ENCODE measurements around the gene ARAP2. TPM values are rescaled to one million over a fixed set of nuclear protein-coding genes. Genes with fewer than 3 reads are reported as not detected.

The ARAP2 gene
- total and polyA plus RNA-seq, 10 donors: 6.8 to 161 (median 69.6) TPM

DNA sequence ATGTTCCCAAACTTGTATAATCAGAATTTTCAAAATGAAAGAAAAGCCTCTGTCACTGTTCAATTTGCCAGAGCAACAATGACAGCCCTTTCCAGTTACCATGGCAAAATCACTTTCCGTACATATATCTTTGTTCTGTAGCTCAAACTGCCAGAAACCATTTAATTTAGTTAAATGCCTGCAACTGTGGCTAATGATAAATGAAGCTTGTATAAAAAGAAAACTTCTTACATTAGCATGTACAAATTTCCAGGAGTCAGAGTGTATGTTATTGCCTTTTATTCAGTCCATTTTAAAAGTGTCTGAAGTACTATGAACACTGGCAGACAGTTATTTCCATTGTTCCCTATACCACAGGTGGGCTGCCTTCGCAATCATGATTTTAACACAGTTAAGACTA lies 30.3 kb downstream of the ARAP2 start:
- no peaks in the 10 kb centered on the region for H3K9me3 ChIP-seq
- peaks cover 0 to 45% (median 10%) of the 10 kb centered on the region in 6 donors for H3K36me3 ChIP-seq
- peaks cover 7 to 70% (median 31%) of the 10 kb centered on the region in 6 donors for H3K4me1 ChIP-seq
- H3K4me3 ChIP-seq: no peak overlapping the region
- DNase-seq: no peak
- H3K27ac ChIP-seq: no peak overlapping the region
- no peaks in the 10 kb centered on the region for H3K27me3 ChIP-seq (replicated peaks in 1 of 7)
- WGBS, 5 donors: 54 to 98% (median 92%) methylated on average over 2 of the region's 2 CpGs
- intact Hi-C loops (cut with DNase I; ENCODE audit: low total_unique reads): no loop called here
- TF ChIP-seq POLR2A (IDR thresholded peaks at IDR 0.05): no peak
- no peak for TF ChIP-seq POLR2AphosphoS5 (IDR thresholded peaks at IDR 0.05)
- TF ChIP-seq, protein P1, sequence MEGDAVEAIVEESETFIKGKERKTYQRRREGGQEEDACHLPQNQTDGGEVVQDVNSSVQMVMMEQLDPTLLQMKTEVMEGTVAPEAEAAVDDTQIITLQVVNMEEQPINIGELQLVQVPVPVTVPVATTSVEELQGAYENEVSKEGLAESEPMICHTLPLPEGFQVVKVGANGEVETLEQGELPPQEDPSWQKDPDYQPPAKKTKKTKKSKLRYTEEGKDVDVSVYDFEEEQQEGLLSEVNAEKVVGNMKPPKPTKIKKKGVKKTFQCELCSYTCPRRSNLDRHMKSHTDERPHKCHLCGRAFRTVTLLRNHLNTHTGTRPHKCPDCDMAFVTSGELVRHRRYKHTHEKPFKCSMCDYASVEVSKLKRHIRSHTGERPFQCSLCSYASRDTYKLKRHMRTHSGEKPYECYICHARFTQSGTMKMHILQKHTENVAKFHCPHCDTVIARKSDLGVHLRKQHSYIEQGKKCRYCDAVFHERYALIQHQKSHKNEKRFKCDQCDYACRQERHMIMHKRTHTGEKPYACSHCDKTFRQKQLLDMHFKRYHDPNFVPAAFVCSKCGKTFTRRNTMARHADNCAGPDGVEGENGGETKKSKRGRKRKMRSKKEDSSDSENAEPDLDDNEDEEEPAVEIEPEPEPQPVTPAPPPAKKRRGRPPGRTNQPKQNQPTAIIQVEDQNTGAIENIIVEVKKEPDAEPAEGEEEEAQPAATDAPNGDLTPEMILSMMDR (IDR thresholded peaks at IDR 0.05 in 8 of 11, conservative IDR thresholded peaks at IDR 0.05 in 3 of 11): no peak

DNA sequence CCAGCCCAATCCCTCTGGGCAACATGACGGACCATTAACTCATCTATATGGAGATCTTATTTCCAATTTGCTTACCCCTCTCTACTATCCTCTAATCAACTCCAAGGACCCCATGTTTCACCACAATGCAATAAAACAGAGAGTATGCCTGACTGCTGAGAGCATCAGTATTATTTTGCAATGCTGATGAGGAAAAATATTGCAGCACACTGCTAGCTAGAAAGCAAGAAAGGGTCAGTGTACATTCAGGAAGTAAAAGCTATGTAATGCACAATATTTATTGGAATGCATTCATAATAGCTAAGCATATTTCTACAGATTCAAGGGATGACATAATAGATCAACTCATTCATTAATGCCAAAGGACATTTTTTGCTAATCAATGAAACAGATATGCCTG lies 33.2 kb downstream of the ARAP2 start:
- no peak overlapping the region for H3K27ac ChIP-seq
- H3K36me3 ChIP-seq: peaks cover 0 to 72% (median 10%) of the 10 kb centered on the region in 6 donors
- WGBS, 5 donors: 87 to 97% (median 93%) methylated on average over 1 of the region's 1 CpG
- H3K9me3 ChIP-seq: no peaks in the 10 kb centered on the region
- intact Hi-C loops (cut with DNase I; ENCODE audit: low total_unique reads): no loop called here
- H3K27me3 ChIP-seq (replicated peaks in 1 of 7): no peaks in the 10 kb centered on the region
- TF ChIP-seq POLR2AphosphoS5 (IDR thresholded peaks at IDR 0.05) (no peak), POLR2A (IDR thresholded peaks at IDR 0.05) (no peak)
- TF ChIP-seq, protein P1 (IDR thresholded peaks at IDR 0.05 in 8 of 11, conservative IDR thresholded peaks at IDR 0.05 in 3 of 11): no peak
- H3K4me3 ChIP-seq: no peak overlapping the region
- no peak for DNase-seq
- peaks cover 0 to 61% (median 19%) of the 10 kb centered on the region in 6 donors for H3K4me1 ChIP-seq

- H3K27me3 ChIP-seq (replicated peaks in 1 of 7): no peaks in the 10 kb centered on the region
- DNase-seq: no peak
- H3K9me3 ChIP-seq: no peaks in the 10 kb centered on the region
- intact Hi-C loops (cut with DNase I; ENCODE audit: low total_unique reads): no loop called here
- TF ChIP-seq, protein P1 (IDR thresholded peaks at IDR 0.05 in 8 of 11, conservative IDR thresholded peaks at IDR 0.05 in 3 of 11): no peak
- no peak for TF ChIP-seq POLR2AphosphoS5 (IDR thresholded peaks at IDR 0.05)
- no peak for TF ChIP-seq POLR2A (IDR thresholded peaks at IDR 0.05)
- no peak overlapping the region for H3K4me3 ChIP-seq
- peaks cover 0 to 57% (median 19%) of the 10 kb centered on the region in 6 donors for H3K4me1 ChIP-seq
- 57 to 75% (median 70%) methylated on average over 7 of the region's 7 CpGs for WGBS, 5 donors
- peaks cover 0 to 79% (median 10%) of the 10 kb centered on the region in 6 donors for H3K36me3 ChIP-seq
- no peak overlapping the region for H3K27ac ChIP-seq
Measured at GRCh38 chr4:36209941-36210649, 34.2 kb downstream of the ARAP2 start.

DNA sequence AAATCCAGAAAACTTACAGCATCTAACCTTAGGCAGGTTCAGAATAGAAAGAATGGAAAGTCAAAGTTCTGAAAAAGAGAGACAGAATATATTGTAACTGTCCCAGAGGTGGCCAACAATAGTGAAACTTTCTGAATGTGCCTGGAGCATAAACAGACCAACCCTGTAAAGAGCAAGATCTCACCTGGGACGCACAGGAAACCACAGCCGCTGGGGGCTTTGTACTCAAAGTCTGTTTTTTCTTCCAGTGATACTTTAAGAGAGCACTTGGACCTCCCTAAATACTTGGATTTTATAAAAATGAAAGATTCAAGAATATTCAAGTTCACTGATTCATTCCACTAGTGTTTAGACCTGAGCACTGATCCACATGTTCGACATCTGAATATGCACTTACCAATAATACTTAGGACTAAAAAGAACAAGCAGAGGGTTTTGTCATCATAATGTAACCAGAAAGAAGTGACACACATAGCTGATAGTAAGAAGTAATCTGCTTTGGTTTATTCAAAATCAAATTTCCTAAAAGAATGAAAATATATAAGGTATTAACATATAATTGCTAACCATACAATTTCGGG lies 35.3 kb downstream of the ARAP2 start:
- H3K4me1 ChIP-seq: peaks cover 0 to 53% (median 18%) of the 10 kb centered on the region in 6 donors
- 48 to 67% (median 64%) methylated on average over 4 of the region's 4 CpGs for WGBS, 5 donors
- DNase-seq: no peak
- H3K4me3 ChIP-seq: no peak overlapping the region
- H3K9me3 ChIP-seq: no peaks in the 10 kb centered on the region
- H3K27ac ChIP-seq: peak overlapping the region in 3 of 8 donors; percentile 31 to 49 (median 33)
- no peaks in the 10 kb centered on the region for H3K27me3 ChIP-seq (replicated peaks in 1 of 7)
- TF ChIP-seq, protein P1 (IDR thresholded peaks at IDR 0.05 in 8 of 11, conservative IDR thresholded peaks at IDR 0.05 in 3 of 11): no peak
- no peak for TF ChIP-seq POLR2A (IDR thresholded peaks at IDR 0.05)
- no peak for TF ChIP-seq POLR2AphosphoS5 (IDR thresholded peaks at IDR 0.05)
- intact Hi-C loops (cut with DNase I; ENCODE audit: low total_unique reads): no loop called here
- H3K36me3 ChIP-seq: peaks cover 0 to 87% (median 10%) of the 10 kb centered on the region in 6 donors

Measured in spleen (tissue), 11 donors.